Measurements from ENCODE around the gene CD52. TPM values are rescaled to one million over a fixed set of nuclear protein-coding genes. Genes with fewer than 3 reads are reported as not detected.
A peak's percentile ranks its signal among the peaks of the same experiment; 100 is the strongest.

CD52 gene
- total RNA-seq, 1 experiment from 2014 or later: not detected

- Histone ChIP-seq H3K9me3 (no peaks in the 10 kb centered on the region), H3K27me3 (0 out of 2 replicates have a peak, but pooled peaks cover 2% of the 10 kb centered on the region), H3K36me3 (no peaks in the 10 kb centered on the region), H3K4me3 (no peak overlapping the region)
- no peak for DNase-seq
These were observed 19.4 kb downstream of the CD52 start for GRCh38 chr1:26337206-26337535.

GRCh38 chr1:26337625-26338024 is 19.9 kb downstream of the CD52 start:
- DNase-seq: no peak
- Histone ChIP-seq H3K27me3 (0 out of 2 replicates have a peak, but pooled peaks cover 2% of the 10 kb centered on the region), H3K36me3 (no peaks in the 10 kb centered on the region), H3K4me3 (no peak overlapping the region), H3K9me3 (no peaks in the 10 kb centered on the region)

- Histone ChIP-seq H3K36me3 (no peaks in the 10 kb centered on the region), H3K4me3 (no peak overlapping the region), H3K9me3 (no peaks in the 10 kb centered on the region), H3K27me3 (0 out of 2 replicates have a peak, but pooled peaks cover 2% of the 10 kb centered on the region)
- no peak for DNase-seq
These were observed 20.9 kb downstream of the CD52 start for GRCh38 chr1:26338670-26339069.

- 0 out of 2 replicates have a peak, but pooled peaks cover 2% of the 10 kb centered on the region for H3K27me3 ChIP-seq
- no peak overlapping the region for H3K4me3 ChIP-seq
- no peak for DNase-seq
These were observed 22.3 kb downstream of the CD52 start for GRCh38 chr1:26340047-26340481.

GRCh38 chr1:26344147-26344920 is 26.6 kb downstream of the CD52 start:
- no peak for DNase-seq
- no peaks in the 10 kb centered on the region for H3K36me3 ChIP-seq
- no peaks in the 10 kb centered on the region for H3K9me3 ChIP-seq
- H3K4me3 ChIP-seq: no peak overlapping the region
- no peaks in the 10 kb centered on the region for H3K27me3 ChIP-seq

More at GRCh38 chr1:26340047-26340481, 22.3 kb downstream of the CD52 start:
- no peaks in the 10 kb centered on the region for H3K9me3 ChIP-seq
- H3K36me3 ChIP-seq: no peaks in the 10 kb centered on the region

GRCh38 chr1:26345718-26346117 is 28.0 kb downstream of the CD52 start:
- Histone ChIP-seq H3K4me3 (no peak overlapping the region), H3K9me3 (no peaks in the 10 kb centered on the region), H3K36me3 (no peaks in the 10 kb centered on the region), H3K27me3 (no peaks in the 10 kb centered on the region)
- DNase-seq: no peak

- Histone ChIP-seq H3K9me3 (no peaks in the 10 kb centered on the region), H3K36me3 (no peaks in the 10 kb centered on the region), H3K27me3 (no peaks in the 10 kb centered on the region), H3K4me3 (no peak overlapping the region)
- no peak for DNase-seq
These were observed 28.7 kb downstream of the CD52 start for GRCh38 chr1:26346274-26347033.

- no peak overlapping the region for H3K4me3 ChIP-seq
- no peaks in the 10 kb centered on the region for H3K27me3 ChIP-seq
- DNase-seq: peak; percentile 29
- no peaks in the 10 kb centered on the region for H3K36me3 ChIP-seq
- H3K9me3 ChIP-seq: no peaks in the 10 kb centered on the region
These were observed 31.6 kb downstream of the CD52 start for GRCh38 chr1:26349188-26349876.

GRCh38 chr1:26349877-26350244 is 32.1 kb downstream of the CD52 start:
- no peaks in the 10 kb centered on the region for H3K36me3 ChIP-seq
- no peaks in the 10 kb centered on the region for H3K9me3 ChIP-seq
- no peaks in the 10 kb centered on the region for H3K27me3 ChIP-seq
- DNase-seq: no peak
- no peak overlapping the region for H3K4me3 ChIP-seq

- Histone ChIP-seq H3K9me3 (no peaks in the 10 kb centered on the region), H3K4me3 (no peak overlapping the region), H3K27me3 (no peaks in the 10 kb centered on the region)
These were observed 32.6 kb downstream of the CD52 start for GRCh38 chr1:26350343-26350700.

GRCh38 chr1:26350701-26351589 is 33.2 kb downstream of the CD52 start:
- no peaks in the 10 kb centered on the region for H3K27me3 ChIP-seq
- DNase-seq: no peak
- no peaks in the 10 kb centered on the region for H3K9me3 ChIP-seq
- H3K36me3 ChIP-seq: no peaks in the 10 kb centered on the region
- no peak overlapping the region for H3K4me3 ChIP-seq

More at GRCh38 chr1:26350343-26350700, 32.6 kb downstream of the CD52 start:
- H3K36me3 ChIP-seq: no peaks in the 10 kb centered on the region
- DNase-seq: no peak

GRCh38 chr1:26351590-26352337 is 34.0 kb downstream of the CD52 start:
- H3K36me3 ChIP-seq: no peaks in the 10 kb centered on the region
- H3K4me3 ChIP-seq: no peak overlapping the region
- no peaks in the 10 kb centered on the region for H3K27me3 ChIP-seq
- H3K9me3 ChIP-seq: no peaks in the 10 kb centered on the region
- peak; percentile 18 for DNase-seq

GRCh38 chr1:26352338-26352679 is 34.6 kb downstream of the CD52 start:
- no peak for DNase-seq
- H3K36me3 ChIP-seq: no peaks in the 10 kb centered on the region
- H3K27me3 ChIP-seq: no peaks in the 10 kb centered on the region

GRCh38 chr1:26353210-26353859 is 35.6 kb downstream of the CD52 start:
- Histone ChIP-seq H3K36me3 (no peaks in the 10 kb centered on the region), H3K27me3 (no peaks in the 10 kb centered on the region), H3K9me3 (no peaks in the 10 kb centered on the region), H3K4me3 (no peak overlapping the region)
- no peak for DNase-seq

More at GRCh38 chr1:26352338-26352679, 34.6 kb downstream of the CD52 start:
- H3K9me3 ChIP-seq: no peaks in the 10 kb centered on the region
- no peak overlapping the region for H3K4me3 ChIP-seq

GRCh38 chr1:26353976-26354820 is 36.4 kb downstream of the CD52 start, which contains the start of gene CRYBG2:
Gene CRYBG2, minus strand, starts transcription at chr1:26354130. Its CDS starts 7,473 bp downstream, at chr1:26346657.
- H3K36me3 ChIP-seq: no peaks in the 10 kb centered on the region
- no peak within 1 kb of the TSS for H3K4me3 ChIP-seq
- no peaks in the 10 kb centered on the region for H3K9me3 ChIP-seq
- no peak for DNase-seq
- no peaks in the 10 kb centered on the region for H3K27me3 ChIP-seq
